C4-2B (cell line): ENCODE data around the gene OR10A6.

Source experiments
- H3K27ac ChIP-seq: fragments of 450-650 bp; 2 replicates; pipeline ENCODE4 v1.5.1; 2017
- CTCF ChIP-seq: fragments of 450-650 bp; conservative IDR thresholded peaks from 2 replicates; pipeline ENCODE4 v1.5.1; 2017; ENCODE audit warnings: mild to moderate bottlenecking
- ZFX ChIP-seq: fragments of 450-650 bp; IDR thresholded peaks from 2 replicates; pipeline ENCODE4 v1.6.1; 2017

Gene OR10A6

GRCh38 chr11:7904917-7905316, 26.2 kb downstream of the OR10A6 start:
- H3K27ac ChIP-seq, result no peak overlapping the region
- peak; percentile 7; the same call in 1 of the 2 replicates for TF ChIP-seq CTCF
- TF ChIP-seq ZFX, result no peak

GRCh38 chr11:7903940-7904339, 27.1 kb downstream of the OR10A6 start:
- no peak for TF ChIP-seq ZFX
- no peak for TF ChIP-seq CTCF
- no peak overlapping the region for H3K27ac ChIP-seq

- no peak overlapping the region for H3K27ac ChIP-seq
- TF ChIP-seq ZFX, result no peak
- TF ChIP-seq CTCF, result no peak
Observed at GRCh38 chr11:7901319-7901854, 29.7 kb downstream of the OR10A6 start.

GRCh38 chr11:7900686-7901085, 30.4 kb downstream of the OR10A6 start:
- no peak for TF ChIP-seq CTCF
- H3K27ac ChIP-seq, result no peak overlapping the region

- TF ChIP-seq CTCF (no peak), ZFX (no peak)
- no peak overlapping the region for H3K27ac ChIP-seq
Observed at GRCh38 chr11:7899418-7899817, 31.6 kb downstream of the OR10A6 start.

GRCh38 chr11:7898666-7899283, 32.3 kb downstream of the OR10A6 start:
- TF ChIP-seq CTCF (no peak), ZFX (no peak)
- H3K27ac ChIP-seq, result no peak overlapping the region

GRCh38 chr11:7896009-7896785, 34.9 kb downstream of the OR10A6 start:
- no peak for TF ChIP-seq ZFX
- no peak for TF ChIP-seq CTCF
- no peak overlapping the region for H3K27ac ChIP-seq
